GM12872 (cell line): ENCODE data around the gene MAPKAP1.

ENCODE experiments used
- CTCF ChIP-seq: IDR thresholded peaks from 3 replicates; pipeline ENCODE4 v1.5.1; 2011; ENCODE audit warnings: low read depth, mild to moderate bottlenecking, low read length, moderate library complexity; ENCODE audit not compliant: insufficient read depth

The MAPKAP1 gene

GRCh38 chr9:125587819-125588460 is 119.1 kb downstream of the MAPKAP1 start:
- no peak for TF ChIP-seq CTCF

GRCh38 chr9:125586172-125586511 is 120.9 kb downstream of the MAPKAP1 start:
- no peak for TF ChIP-seq CTCF

GRCh38 chr9:125585503-125586171 is 121.4 kb downstream of the MAPKAP1 start:
- no peak for TF ChIP-seq CTCF

- TF ChIP-seq CTCF, result no peak
Observed at GRCh38 chr9:125580701-125581286, 126.2 kb downstream of the MAPKAP1 start.

GRCh38 chr9:125579030-125579932 is 127.7 kb downstream of the MAPKAP1 start:
- no peak for TF ChIP-seq CTCF

GRCh38 chr9:125574126-125574877 is 132.7 kb downstream of the MAPKAP1 start:
- TF ChIP-seq CTCF, result no peak
